ENCODE measurements around the gene DAB2IP.

GRCh38 chr9:121807069-121807822, 155.8 kb downstream of the DAB2IP start:
- TF ChIP-seq CTCF (IDR thresholded peaks at IDR 0.05) (no peak), POLR2A (IDR thresholded peaks at IDR 0.05) (no peak)
